Measurements from ENCODE around the gene RPS27.

RPS27 gene

GRCh38 chr1:153957744-153958110 is 32.8 kb upstream of the RPS27 start:
- TF ChIP-seq CTCF (IDR thresholded peaks at IDR 0.05; ENCODE audit: insufficient read depth, low read length) = no peak
- no peak for TF ChIP-seq POLR2AphosphoS5 (IDR thresholded peaks at IDR 0.05; ENCODE audit: low read depth)
- no peak; the same call in 1 of the 2 replicates for TF ChIP-seq GABPA (IDR thresholded peaks at IDR 0.05; ENCODE audit: low read depth)
- TF ChIP-seq SPI1 (IDR thresholded peaks at IDR 0.05; ENCODE audit: borderline replicate concordance, low read depth) = no peak
- TF ChIP-seq REST (IDR thresholded peaks at IDR 0.05; ENCODE audit: insufficient replicate concordance, low read depth) = no peak
- DNase-seq (ENCODE audit: low read depth in 1 of 2, low spot score in 1 of 2) = peak in 1 of 2 experiments; percentile 42
- Histone ChIP-seq H3K27me3 (ENCODE audit: insufficient read depth, poor library complexity, severe bottlenecking) (no peaks in the 10 kb centered on the region), H3K27ac (replicated peaks) (peak overlapping the region; percentile 88), H3K4me3 (replicated peaks; ENCODE audit: insufficient read depth, low read length) (peak overlapping the region; percentile 96)

GRCh38 chr1:153958111-153958960 is 32.2 kb upstream of the RPS27 start, which contains the start of gene CRTC2:
Gene CRTC2 (minus strand): TSS chr1:153958612. CDS start chr1:153958497, 115 bp downstream.
- TF ChIP-seq SPI1 (IDR thresholded peaks at IDR 0.05; ENCODE audit: borderline replicate concordance, low read depth) = peak; percentile 45; the same call in 1 of the 2 replicates
- no peak for TF ChIP-seq REST (IDR thresholded peaks at IDR 0.05; ENCODE audit: insufficient replicate concordance, low read depth)
- no peak for TF ChIP-seq CTCF (IDR thresholded peaks at IDR 0.05; ENCODE audit: insufficient read depth, low read length)
- TF ChIP-seq GABPA (IDR thresholded peaks at IDR 0.05; ENCODE audit: low read depth) = peak; percentile 88
- peak; percentile 50; the same call in 1 of the 2 replicates for TF ChIP-seq POLR2AphosphoS5 (IDR thresholded peaks at IDR 0.05; ENCODE audit: low read depth)
- peak within 1 kb of the TSS; percentile 96 for H3K4me3 ChIP-seq (replicated peaks; ENCODE audit: insufficient read depth, low read length)
- no peaks in the 10 kb centered on the region for H3K27me3 ChIP-seq (ENCODE audit: insufficient read depth, poor library complexity, severe bottlenecking)

GRCh38 chr1:153958961-153959260 is 31.7 kb upstream of the RPS27 start:
- Histone ChIP-seq H3K27ac (replicated peaks) (no peak overlapping the region), H3K4me3 (replicated peaks; ENCODE audit: insufficient read depth, low read length) (no peak overlapping the region), H3K27me3 (ENCODE audit: insufficient read depth, poor library complexity, severe bottlenecking) (no peaks in the 10 kb centered on the region)
- no peak for DNase-seq (ENCODE audit: low read depth in 1 of 2, low spot score in 1 of 2)
- TF ChIP-seq REST (IDR thresholded peaks at IDR 0.05; ENCODE audit: insufficient replicate concordance, low read depth) (no peak), GABPA (IDR thresholded peaks at IDR 0.05; ENCODE audit: low read depth) (no peak), CTCF (IDR thresholded peaks at IDR 0.05; ENCODE audit: insufficient read depth, low read length) (no peak), POLR2AphosphoS5 (IDR thresholded peaks at IDR 0.05; ENCODE audit: low read depth) (no peak), SPI1 (IDR thresholded peaks at IDR 0.05; ENCODE audit: borderline replicate concordance, low read depth) (no peak)

More at GRCh38 chr1:153958111-153958960, 32.2 kb upstream of the RPS27 start, which contains the start of gene CRTC2:
- peak; percentile 98 to 99 for DNase-seq (ENCODE audit: low read depth in 1 of 2, low spot score in 1 of 2)
- H3K27ac ChIP-seq (replicated peaks) = peak within 1 kb of the TSS; percentile 88

All from HL-60 (cell line).